IPS-NIHi7 (cell line): Measurements from ENCODE around the gene AKR1D1.
A peak's percentile ranks its signal among the peaks of the same experiment; 100 is the strongest.
"Not testable (repeated sequence)": the region's sequence is repeated elsewhere in the genome, so short reads cannot be mapped to it uniquely, and the experiment has no call there.

Experiments used
- DNase-seq: peaks from one replicate; pipeline ENCODE4 v3.0.0; 2012; ENCODE audit warnings: mixed read lengths; ENCODE audit errors: extremely low spot score

The AKR1D1 gene

GRCh38 chr7:138074121-138074520 lies 2.1 kb upstream of the AKR1D1 start:
- DNase-seq: no peak

- no peak for DNase-seq
These were observed 1.7 kb upstream of the AKR1D1 start for GRCh38 chr7:138074540-138074939.

- DNase-seq: no peak
These were observed 909 bp upstream of the AKR1D1 start for GRCh38 chr7:138075350-138075749.

- not testable (repeated sequence) for DNase-seq
These were observed 473 bp upstream of the AKR1D1 start for GRCh38 chr7:138075786-138076185.

GRCh38 chr7:138077809-138078208 lies 1.6 kb downstream of the AKR1D1 start:
- DNase-seq: no peak

- DNase-seq: no peak
These were observed 2.9 kb downstream of the AKR1D1 start for GRCh38 chr7:138079137-138079536.

DNA sequence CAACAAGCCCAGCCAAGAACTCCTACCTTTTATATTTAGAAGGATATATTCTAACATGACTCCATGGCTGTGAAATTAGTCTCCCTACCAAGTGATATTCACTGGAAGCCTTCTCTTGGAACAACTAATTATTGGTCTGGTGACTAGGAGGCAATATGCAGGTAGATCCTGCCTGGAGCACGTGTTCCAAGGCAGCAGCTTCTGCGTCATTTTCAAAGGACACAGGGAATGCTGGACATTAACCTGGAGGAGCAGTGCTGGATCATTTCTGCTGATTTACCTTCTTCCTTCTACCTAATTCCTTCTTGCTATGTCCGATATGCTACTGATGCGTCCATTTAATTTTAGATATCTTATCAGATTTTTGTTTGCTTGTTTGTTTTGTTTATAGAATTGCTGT lies 5.6 kb downstream of the AKR1D1 start:
- no peak for DNase-seq

GRCh38 chr7:138083859-138084258 lies 7.6 kb downstream of the AKR1D1 start:
- no peak for DNase-seq

DNA sequence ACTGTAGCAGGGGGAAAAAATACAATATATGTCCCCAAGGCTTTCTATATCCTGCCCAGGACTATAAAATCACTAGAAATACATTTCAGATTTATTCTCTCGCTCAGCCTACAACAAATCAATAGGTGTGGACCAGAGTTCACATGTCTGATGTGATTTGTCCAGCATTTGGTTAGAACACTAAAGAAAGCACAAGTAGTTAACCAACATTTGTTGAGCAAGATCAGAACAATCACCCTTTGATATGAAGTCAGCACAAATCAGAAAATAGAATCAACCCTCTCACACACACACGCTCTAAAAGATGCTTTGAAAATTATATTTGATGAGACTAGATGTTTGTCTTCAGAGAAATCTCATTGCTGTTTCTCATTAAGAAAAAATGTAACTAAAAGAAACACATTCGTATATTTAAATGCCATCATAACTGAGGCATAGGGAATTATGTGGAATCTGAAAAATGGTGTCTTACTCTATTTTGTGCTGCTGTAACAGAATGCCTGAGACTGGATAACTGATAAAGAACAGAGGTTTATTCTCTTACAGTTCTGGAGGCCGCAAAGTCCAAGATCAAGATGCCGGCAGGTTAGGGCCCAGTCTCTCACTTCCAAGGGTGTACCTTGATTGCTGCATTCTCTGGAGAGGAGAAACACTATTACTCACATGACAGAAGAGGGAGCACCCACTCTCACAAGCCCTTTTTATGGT lies 10.5 kb downstream of the AKR1D1 start:
- no peak for DNase-seq

- DNase-seq: no peak
These were observed 13.0 kb downstream of the AKR1D1 start for GRCh38 chr7:138089080-138089901.

GRCh38 chr7:138091032-138091431 lies 14.8 kb downstream of the AKR1D1 start:
- DNase-seq: no peak

DNA sequence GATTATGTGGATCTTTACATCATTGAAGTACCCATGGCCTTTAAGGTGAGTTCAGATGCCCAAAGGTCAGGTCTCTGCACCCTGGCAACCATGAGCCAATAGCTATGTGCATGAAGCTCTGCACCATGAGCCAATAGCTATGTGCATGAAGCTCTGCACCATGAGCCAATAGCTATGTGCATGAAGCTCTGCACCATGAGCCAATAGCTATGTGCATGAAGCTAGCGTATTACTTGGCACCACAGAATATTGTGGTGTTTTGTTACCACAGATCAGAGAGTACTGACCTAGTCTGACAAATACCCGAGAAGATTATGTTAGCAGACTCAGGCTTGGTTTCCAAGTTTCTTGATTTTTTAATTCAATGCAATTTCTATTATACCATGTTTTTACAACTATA lies 15.6 kb downstream of the AKR1D1 start:
- DNase-seq: not testable (repeated sequence)

GRCh38 chr7:138092486-138093028 lies 16.3 kb downstream of the AKR1D1 start:
- DNase-seq: no peak

- DNase-seq: no peak
These were observed 20.0 kb downstream of the AKR1D1 start for GRCh38 chr7:138095972-138096935.

DNA sequence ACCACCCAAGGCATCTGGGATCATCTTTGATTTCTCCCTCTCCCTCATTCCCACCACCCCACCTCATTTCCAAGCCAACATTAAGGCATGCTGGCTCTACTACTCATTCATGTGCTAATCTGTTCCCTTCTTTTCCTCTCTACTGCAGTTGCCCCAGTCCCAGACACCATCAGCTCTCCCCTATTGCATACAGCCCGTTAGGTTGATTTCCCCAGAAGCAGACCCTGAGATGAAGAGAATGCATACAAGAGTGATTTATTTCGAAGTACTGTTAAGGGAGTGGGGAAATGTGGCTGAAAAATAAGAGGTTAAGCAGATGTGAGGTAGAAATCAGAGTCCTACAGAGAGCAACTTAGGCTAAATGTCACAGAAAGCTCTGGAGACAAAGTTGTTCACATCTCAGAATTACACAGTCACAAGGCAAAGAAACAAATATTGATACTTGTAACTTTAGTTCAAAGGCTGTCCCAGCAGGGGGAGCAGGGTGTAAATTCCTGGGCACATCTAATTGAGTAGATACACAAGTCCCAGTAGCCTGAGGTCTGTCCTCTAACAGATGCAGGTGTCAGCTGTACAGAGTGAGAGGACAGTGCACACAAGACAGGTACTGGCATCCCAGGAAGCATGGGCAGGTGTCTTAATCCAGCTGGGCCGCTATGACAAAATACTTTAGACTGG lies 20.9 kb downstream of the AKR1D1 start:
- peak; percentile 32 for DNase-seq

DNA sequence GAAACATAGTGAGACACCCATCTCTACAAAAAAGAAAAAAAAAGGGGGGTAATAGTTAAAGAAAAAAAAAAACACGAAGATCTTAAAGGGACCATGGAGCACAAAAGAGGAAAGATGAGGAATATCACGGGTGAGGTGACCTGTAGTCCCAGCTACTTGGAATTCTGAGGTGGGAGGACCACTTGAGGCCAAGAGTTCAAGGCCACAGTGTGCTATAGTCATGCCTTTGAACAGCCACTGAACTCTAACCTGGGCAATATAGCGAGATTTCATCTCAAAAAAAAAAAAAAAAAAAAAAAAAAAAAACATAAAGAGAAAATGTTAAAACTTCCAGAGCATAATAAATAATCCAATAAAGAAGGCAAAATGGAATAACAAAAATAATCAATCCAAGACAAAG lies 23.6 kb downstream of the AKR1D1 start:
- no peak for DNase-seq

GRCh38 chr7:138105221-138105620 lies 29.0 kb downstream of the AKR1D1 start:
- peak; percentile 22 for DNase-seq

- no peak for DNase-seq
These were observed 38.8 kb downstream of the AKR1D1 start for GRCh38 chr7:138115047-138115446.

GRCh38 chr7:138116141-138116540 lies 39.9 kb downstream of the AKR1D1 start:
- peak; percentile 53 for DNase-seq

GRCh38 chr7:138116892-138117291 lies 40.6 kb downstream of the AKR1D1 start:
- no peak for DNase-seq
